Heart right ventricle (tissue), 16 donors: ENCODE data around the gene CLMN. TPM values are rescaled to one million over a fixed set of nuclear protein-coding genes. Genes with fewer than 3 reads are reported as not detected.

Source experiments
- ATAC-seq, 8 donors: fragments of 200-7000 bp; cut with Tn5 transposase; one replicate each; pipeline ENCODE4 v1.9.1; 2020; ENCODE audit warnings: mild to moderate bottlenecking in 8 of 8, moderate library complexity in 8 of 8, moderate number of reproducible peaks in 1 of 8
- DNase-seq, 2 donors: peaks; one replicate each; pipeline ENCODE4 v3.0.0-alpha.2; 2020
- H3K27ac ChIP-seq, 10 donors: fragments of 200-600 bp; sonication (generic) in 2 of 10; one replicate each; pipeline versions ENCODE4 v1.5.0 to v1.8.0; 2020 to 2022; ENCODE audit warnings: mild to moderate bottlenecking in 3 of 10
- H3K27me3 ChIP-seq, 7 donors: fragments of 200-600 bp; one replicate each; pipeline ENCODE4 v1.8.0; 2021 to 2022; ENCODE audit warnings: mild to moderate bottlenecking in 2 of 7
- H3K36me3 ChIP-seq, 9 donors: fragments of 200-600 bp; sonication (generic) in 1 of 9; one replicate each; pipeline versions ENCODE4 v1.5.0 to v1.8.0; 2020 to 2022; ENCODE audit warnings: mild to moderate bottlenecking in 2 of 9
- H3K4me1 ChIP-seq, 9 donors: fragments of 200-600 bp; sonication (generic) in 1 of 9; one replicate each; pipeline versions ENCODE4 v1.5.0 to v1.8.0; 2020 to 2022; ENCODE audit warnings: mild to moderate bottlenecking in 4 of 9
- H3K4me3 ChIP-seq, 10 donors: fragments of 200-600 bp; sonication (generic) in 2 of 10; one replicate each; pipeline versions ENCODE4 v1.5.0 to v1.8.0; 2020 to 2022; ENCODE audit warnings: mild to moderate bottlenecking in 7 of 10, moderate library complexity in 2 of 10
- H3K9me3 ChIP-seq, 11 donors: fragments of 200-600 bp in 10 of 11; sonication (generic) in 2 of 11; one replicate each; pipeline versions ENCODE4 v1.5.0 to v1.8.0; 2013 to 2022; ENCODE audit warnings: mild to moderate bottlenecking in 2 of 11, control low read depth in 1 of 11, moderate library complexity in 1 of 11
- CTCF ChIP-seq, 9 donors: fragments of 200-600 bp; sonication (generic) in 2 of 9; IDR thresholded peaks; one replicate each; pipeline versions ENCODE4 v1.5.0 to v1.8.0; 2021 to 2022; ENCODE audit warnings: antibody characterized with exemption in 9 of 9, mild to moderate bottlenecking in 5 of 9, moderate library complexity in 1 of 9
- WGBS, 2 donors: extraction: QIAGEN DNeasy Blood & Tissue Kit; methylation state at CpG; one replicate each; pipeline ENCODE4 v1.1.7; 2013; ENCODE audit warnings: inconsistent platforms in 1 of 2; 5-methylcytosine and 5-hydroxymethylcytosine counted together
- intact Hi-C, 10 donors: fragments of 100-400 bp; cut with DNase I; formaldehyde crosslinking; loops; one replicate each; pipeline versions ENCODE4 v1.11.1 to v1.14.2; 2022
- polyA plus RNA-seq, 2 donors: library from polyadenylated mRNA; stranded (reverse); fragments of 200-250 nt; gene quantifications; one replicate each; pipeline ENCODE4 v1.2.3, GENCODE V29; 2013
- total RNA-seq, 10 donors: library from RNA; stranded (reverse); fragmentation: NEBNext Ultra II Directional in 3 of 10; extraction: Animal tissue kit (Norgen Biotek cat#: 25700) in 3 of 10; gene quantifications; one replicate each; pipeline versions ENCODE4 v1.2.1 to v1.2.4, GENCODE V29; 2021 to 2023
- donor health status: Arrhythmogenic right ventricular cardiomyopathy.
- donor health status: ischemic (EF 13 %, LVEDD 7.1; RV severe dilation, severe dysfunction).
- donor health status: healthy with polysubstance abuse.
- donor health status: DM: no; HTN: yes; CAD: no.
- donor health status: DM: no; HTN: no; CAD: no.
- donor health status: ischemic (EF 25% LVEDD 6.9; RV normal size, moderate dysfunction).
- donor health status: ischemic (EF 25% LVEDD 5.7; RV mildly dilated, moderate dysfunction).
- donor health status: healthy.
- donor health status: DM: yes; HTN: yes; CAD: no.
- donor health status: Ischemic cardiomyopathy.
- donor health status: ischemic (EF 35%, LVEDD 5.7; RV mildly dilated, moderate dysfunction).
- donor health status: nonischemic (EF 11% LVEDD 7.7; RV severe dilation, severe dysfunction).
- donor health status: DM: yes; HTN: yes; CAD: no.
- donor health status: PGD.
- donor health status: ischemic (EF 29% LVEDD 5.4; RV normal size, mild dysfunction).
- donor health status: nonischemic (EF 23%, LVEDD 6.1; RV moderate dilation, normal function).

The CLMN gene
- total and polyA plus RNA-seq, 12 donors = 2.6 to 14.5 (median 5.9) TPM

GRCh38 chr14:95137164-95137803 lies 182.4 kb downstream of the CLMN start:
- peaks cover 0 to 13% (median 3%) of the 10 kb centered on the region in 9 donors for H3K36me3 ChIP-seq
- no peaks in the 10 kb centered on the region for H3K27me3 ChIP-seq
- peaks cover 0 to 4% (median 0%) of the 10 kb centered on the region in 11 donors for H3K9me3 ChIP-seq
- DNase-seq = no peak
- no peak for TF ChIP-seq CTCF (IDR thresholded peaks at IDR 0.05)
- intact Hi-C loops = no loop called here
- H3K4me1 ChIP-seq = peaks cover 11 to 82% (median 60%) of the 10 kb centered on the region in 9 donors
- peak overlapping the region in 1 of 10 donors; percentile 8 for H3K4me3 ChIP-seq
- no peak for ATAC-seq
- H3K27ac ChIP-seq = peak overlapping the region in 9 of 10 donors; percentile 2 to 82 (median 63)

DNA sequence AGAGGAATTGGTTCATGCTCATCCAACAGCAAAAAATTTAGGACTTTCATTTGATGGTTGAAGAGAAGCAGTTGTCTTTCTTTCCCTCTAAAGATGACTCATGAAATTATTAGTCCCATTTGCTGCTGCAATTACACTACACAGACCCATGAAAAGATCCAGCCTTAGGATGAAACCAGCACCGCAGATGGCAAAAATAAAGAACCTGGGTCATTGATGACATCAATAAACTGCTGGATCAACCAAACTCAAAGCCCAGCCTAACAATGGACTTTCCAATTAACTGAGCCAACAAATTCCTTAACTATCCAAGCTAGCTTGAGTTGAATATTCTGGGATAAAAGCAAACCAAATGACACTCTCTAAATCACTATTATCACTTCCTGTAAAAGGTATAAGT lies 183.1 kb downstream of the CLMN start:
- Histone ChIP-seq H3K36me3 (peaks cover 0 to 19% (median 3%) of the 10 kb centered on the region in 9 donors), H3K9me3 (peaks cover 0 to 4% (median 0%) of the 10 kb centered on the region in 11 donors), H3K27me3 (no peaks in the 10 kb centered on the region), H3K4me3 (no peak overlapping the region), H3K4me1 (peaks cover 11 to 76% (median 53%) of the 10 kb centered on the region in 9 donors), H3K27ac (peak overlapping the region in 4 of 10 donors; percentile 63 to 82 (median 71))
- no peak for ATAC-seq
- no peak for TF ChIP-seq CTCF (IDR thresholded peaks at IDR 0.05)
- intact Hi-C loops = no loop called here
- DNase-seq = no peak
- WGBS, 2 donors = 92 to 97% methylated on average over 1 of the region's 1 CpG

- H3K9me3 ChIP-seq = peaks cover 0 to 4% (median 0%) of the 10 kb centered on the region in 11 donors
- H3K4me1 ChIP-seq = peaks cover 5 to 54% (median 31%) of the 10 kb centered on the region in 9 donors
- DNase-seq (no peak), ATAC-seq (peak in 1 of 8 donors; percentile 26)
- no peak overlapping the region for H3K4me3 ChIP-seq
- H3K36me3 ChIP-seq = peaks cover 0 to 41% (median 3%) of the 10 kb centered on the region in 9 donors
- 85 to 87% methylated on average over 8 of the region's 8 CpGs for WGBS, 2 donors
- intact Hi-C loops = no loop called here
- H3K27me3 ChIP-seq = no peaks in the 10 kb centered on the region
- peak overlapping the region in 2 of 10 donors; percentile 3 to 55 for H3K27ac ChIP-seq
- TF ChIP-seq CTCF (IDR thresholded peaks at IDR 0.05) = no peak
These were observed 185.3 kb downstream of the CLMN start for GRCh38 chr14:95134304-95134933.

- intact Hi-C loops = no loop called here
- H3K4me1 ChIP-seq = peaks cover 5 to 42% (median 22%) of the 10 kb centered on the region in 9 donors
- no peak overlapping the region for H3K27ac ChIP-seq
- TF ChIP-seq CTCF (IDR thresholded peaks at IDR 0.05) = no peak
- no peak overlapping the region for H3K4me3 ChIP-seq
- no peaks in the 10 kb centered on the region for H3K27me3 ChIP-seq
- H3K9me3 ChIP-seq = peaks cover 0 to 4% (median 0%) of the 10 kb centered on the region in 11 donors
- ATAC-seq = no peak
- DNase-seq = no peak
- 87 to 93% methylated on average over 2 of the region's 2 CpGs for WGBS, 2 donors
- peaks cover 0 to 53% (median 3%) of the 10 kb centered on the region in 9 donors for H3K36me3 ChIP-seq
These were observed 186.4 kb downstream of the CLMN start for GRCh38 chr14:95133282-95133681.
